Keratinocyte (primary cell): Measurements from ENCODE around the gene PCSK1N.

Source experiments
- CTCF ChIP-seq, 3 experiments: IDR thresholded peaks in 1 of 3; conservative IDR thresholded peaks in 1 of 3; optimal IDR thresholded peaks in 1 of 3; 2 replicates in 2 of 3; 3 replicates in 1 of 3; pipeline versions ENCODE3 to v1.5.1; 2011; ENCODE audit warnings: low read length in 3 of 3, mild to moderate bottlenecking in 3 of 3, moderate library complexity in 2 of 3, control low read depth in 1 of 3, inconsistent platforms in 1 of 3; ENCODE audit not compliant: insufficient read depth in 2 of 3; ENCODE audit errors: extremely low read depth in 1 of 3
- EZH2 ChIP-seq: IDR thresholded peaks from one replicate; pipeline ENCODE4 v1.6.1; 2012; ENCODE audit warnings: inconsistent platforms, mild to moderate bottlenecking, low read length, moderate library complexity

GRCh38 chrX:48834383-48834709, 1.1 kb downstream of the PCSK1N start:
- TF ChIP-seq CTCF (optimal IDR thresholded peaks at IDR 0.05 in 1 of 3, IDR thresholded peaks at IDR 0.05 in 1 of 3, conservative IDR thresholded peaks at IDR 0.05 in 1 of 3; ENCODE audit: extremely low read depth in 1 of 3, insufficient read depth in 2 of 3, low read length in 3 of 3) (no peak), EZH2 (no peak)
